ENCODE measurements around the gene ARHGEF3.

The ARHGEF3 gene

DNA sequence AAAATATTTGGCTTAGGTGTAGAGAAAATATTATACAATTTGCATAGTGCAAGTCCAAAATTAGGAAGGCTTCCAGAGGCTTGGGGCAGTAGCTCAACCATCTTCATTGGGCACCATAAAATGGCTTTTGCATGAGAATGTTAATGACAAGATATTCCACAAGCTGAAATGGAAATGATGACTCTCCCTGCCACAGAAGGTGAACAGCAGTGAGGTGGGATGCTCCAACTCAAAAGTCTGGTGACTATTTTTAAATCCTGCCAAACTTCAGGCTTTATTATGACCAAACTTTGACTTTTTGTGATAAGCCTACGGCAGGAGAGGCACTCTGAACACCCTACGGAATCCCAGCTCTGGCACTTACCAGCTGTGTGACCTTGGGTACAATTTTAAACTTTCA, 37.6 kb downstream of the ARHGEF3 start:
- in situ Hi-C loops (cut with HindIII; ENCODE audit: low sequenced_read_pairs): no loop called here
- DNase-seq (ENCODE audit: low read depth): no peak
- TF ChIP-seq, protein P1, sequence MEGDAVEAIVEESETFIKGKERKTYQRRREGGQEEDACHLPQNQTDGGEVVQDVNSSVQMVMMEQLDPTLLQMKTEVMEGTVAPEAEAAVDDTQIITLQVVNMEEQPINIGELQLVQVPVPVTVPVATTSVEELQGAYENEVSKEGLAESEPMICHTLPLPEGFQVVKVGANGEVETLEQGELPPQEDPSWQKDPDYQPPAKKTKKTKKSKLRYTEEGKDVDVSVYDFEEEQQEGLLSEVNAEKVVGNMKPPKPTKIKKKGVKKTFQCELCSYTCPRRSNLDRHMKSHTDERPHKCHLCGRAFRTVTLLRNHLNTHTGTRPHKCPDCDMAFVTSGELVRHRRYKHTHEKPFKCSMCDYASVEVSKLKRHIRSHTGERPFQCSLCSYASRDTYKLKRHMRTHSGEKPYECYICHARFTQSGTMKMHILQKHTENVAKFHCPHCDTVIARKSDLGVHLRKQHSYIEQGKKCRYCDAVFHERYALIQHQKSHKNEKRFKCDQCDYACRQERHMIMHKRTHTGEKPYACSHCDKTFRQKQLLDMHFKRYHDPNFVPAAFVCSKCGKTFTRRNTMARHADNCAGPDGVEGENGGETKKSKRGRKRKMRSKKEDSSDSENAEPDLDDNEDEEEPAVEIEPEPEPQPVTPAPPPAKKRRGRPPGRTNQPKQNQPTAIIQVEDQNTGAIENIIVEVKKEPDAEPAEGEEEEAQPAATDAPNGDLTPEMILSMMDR (IDR thresholded peaks at IDR 0.05; ENCODE audit: low read depth, low read length, missing control alignments): no peak
- no peak overlapping the region for H3K4me3 ChIP-seq (ENCODE audit: low read depth, low read length)

DNA sequence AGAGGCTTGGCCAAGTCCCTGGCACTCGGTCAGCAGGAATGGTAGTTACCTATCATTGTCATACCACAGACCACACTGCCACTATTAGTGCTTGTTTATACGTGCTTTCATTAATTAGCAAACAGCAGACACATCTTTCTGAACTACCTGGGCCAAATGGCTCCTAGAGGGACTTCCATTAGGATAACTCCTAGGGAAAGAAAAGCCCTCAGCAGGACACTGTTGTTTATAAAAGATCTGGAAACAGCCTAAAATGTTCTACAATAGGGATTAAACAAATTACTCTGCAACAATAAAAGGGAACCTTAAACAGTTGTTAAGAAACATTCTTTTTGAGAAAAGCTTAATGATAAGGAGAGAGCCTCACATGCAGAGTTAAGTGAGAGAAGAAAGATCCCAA, 38.5 kb downstream of the ARHGEF3 start:
- TF ChIP-seq, protein P1 (IDR thresholded peaks at IDR 0.05; ENCODE audit: low read depth, low read length, missing control alignments): no peak
- DNase-seq (ENCODE audit: low read depth): no peak
- in situ Hi-C loops (cut with HindIII; ENCODE audit: low sequenced_read_pairs): no loop called here
- H3K4me3 ChIP-seq (ENCODE audit: low read depth, low read length): no peak overlapping the region

DNA sequence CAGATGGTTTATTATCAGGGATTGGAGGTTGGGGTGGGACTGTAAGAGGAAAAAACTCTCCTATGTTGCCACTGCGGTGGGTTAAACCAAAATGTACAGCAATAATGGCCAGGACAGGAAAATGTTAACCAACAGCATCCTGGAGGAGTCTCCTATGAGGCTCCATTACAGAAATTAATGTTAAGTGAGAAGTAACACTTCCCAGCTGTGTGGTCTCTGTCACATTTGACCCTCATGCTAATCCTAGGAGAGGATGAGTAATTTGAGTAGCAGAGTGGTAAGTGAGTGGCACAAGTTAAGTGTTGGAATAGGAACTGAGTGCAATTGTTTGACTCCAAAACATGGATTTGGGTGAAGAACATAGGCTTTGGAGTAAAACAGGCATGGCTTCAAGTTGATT, 39.0 kb downstream of the ARHGEF3 start:
- in situ Hi-C loops (cut with HindIII; ENCODE audit: low sequenced_read_pairs): no loop called here
- DNase-seq (ENCODE audit: low read depth): no peak
- no peak overlapping the region for H3K4me3 ChIP-seq (ENCODE audit: low read depth, low read length)
- TF ChIP-seq, protein P1 (IDR thresholded peaks at IDR 0.05; ENCODE audit: low read depth, low read length, missing control alignments): no peak

DNA sequence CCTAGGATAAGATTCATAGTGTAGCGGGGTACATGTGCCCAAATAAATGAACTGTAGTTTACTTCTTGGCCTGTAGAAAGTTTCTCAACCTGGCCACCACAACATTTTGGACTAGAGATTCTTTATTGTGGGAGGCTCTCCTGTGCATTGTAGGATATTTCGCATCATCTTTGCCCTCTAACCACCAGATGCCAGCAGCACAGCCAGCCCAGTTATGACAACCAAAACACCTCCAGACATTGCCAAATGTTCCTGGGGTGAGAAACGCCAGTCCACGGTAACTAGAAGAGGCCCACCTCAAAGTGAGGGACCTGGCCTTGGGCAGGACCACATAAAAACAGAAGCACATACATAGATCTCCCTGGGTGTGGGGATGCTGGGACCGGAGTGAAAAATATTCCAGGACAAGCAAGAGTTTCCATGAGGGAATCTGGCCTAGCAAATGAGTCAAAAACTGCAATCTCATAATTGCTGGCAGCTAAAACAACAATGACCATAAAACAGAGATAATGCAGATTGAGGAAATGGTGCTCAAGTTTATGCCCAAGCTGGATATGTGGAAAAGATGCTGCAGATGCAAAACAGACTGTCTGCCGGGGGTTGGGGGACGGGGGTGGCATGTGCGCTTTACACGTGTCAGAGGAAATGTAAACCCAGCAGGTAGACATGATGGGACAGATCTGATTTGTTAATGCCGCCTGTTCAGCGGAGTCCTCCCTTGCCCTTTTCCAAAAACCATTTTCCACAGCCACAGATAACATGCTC, 39.7 kb downstream of the ARHGEF3 start:
- H3K4me3 ChIP-seq (ENCODE audit: low read depth, low read length): no peak overlapping the region
- DNase-seq (ENCODE audit: low read depth): no peak
- TF ChIP-seq, protein P1 (IDR thresholded peaks at IDR 0.05; ENCODE audit: low read depth, low read length, missing control alignments): no peak
- in situ Hi-C loops (cut with HindIII; ENCODE audit: low sequenced_read_pairs): no loop called here

DNA sequence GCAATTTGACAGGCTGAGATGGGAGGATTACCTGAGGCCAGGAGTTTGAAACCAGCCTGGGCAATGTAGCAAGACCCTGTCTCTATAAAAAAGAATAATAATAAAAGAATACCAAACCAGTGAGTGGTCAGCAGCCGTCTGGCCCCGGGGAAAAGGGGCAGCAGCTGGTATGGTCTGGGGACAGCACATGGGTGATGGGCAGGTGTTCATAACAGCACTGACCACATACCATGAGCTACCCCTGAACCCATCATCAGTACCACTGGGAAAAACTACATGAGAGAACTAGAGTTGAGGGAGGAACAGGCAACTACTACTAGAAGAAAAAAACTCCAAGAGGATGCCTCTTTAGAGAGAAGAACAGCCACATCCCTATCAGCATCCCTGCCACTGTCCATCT, 40.7 kb downstream of the ARHGEF3 start:
- TF ChIP-seq, protein P1 (IDR thresholded peaks at IDR 0.05; ENCODE audit: low read depth, low read length, missing control alignments): no peak

DNA sequence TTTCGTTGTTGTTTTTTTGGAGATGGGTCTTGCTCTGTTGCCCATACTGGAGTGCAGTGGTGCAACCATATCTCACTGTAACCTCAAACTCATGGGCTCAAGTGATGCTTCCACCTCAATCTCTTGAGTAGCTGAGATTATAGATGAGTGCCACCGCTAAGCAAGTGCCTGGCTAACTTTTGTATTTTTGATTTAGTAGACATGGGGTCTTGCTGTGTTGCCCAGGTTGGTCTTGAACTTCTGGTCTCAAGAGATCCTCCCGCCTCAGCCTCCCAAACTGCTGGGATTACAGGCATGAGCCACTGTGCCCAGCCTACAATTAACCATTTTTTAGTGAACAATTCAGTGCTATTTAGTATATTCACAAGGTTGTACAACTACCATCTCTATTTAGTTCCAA, 42.2 kb downstream of the ARHGEF3 start:
- in situ Hi-C loops (cut with HindIII; ENCODE audit: low sequenced_read_pairs): no loop called here
- TF ChIP-seq, protein P1 (IDR thresholded peaks at IDR 0.05; ENCODE audit: low read depth, low read length, missing control alignments): no peak
- H3K4me3 ChIP-seq (ENCODE audit: low read depth, low read length): no peak overlapping the region
- no peak for DNase-seq (ENCODE audit: low read depth)

More for the DNA sequence above, 40.7 kb downstream of the ARHGEF3 start:
- in situ Hi-C loops (cut with HindIII; ENCODE audit: low sequenced_read_pairs): no loop called here
- no peak overlapping the region for H3K4me3 ChIP-seq (ENCODE audit: low read depth, low read length)
- no peak for DNase-seq (ENCODE audit: low read depth)
